NCI-H2171 (cell line): Measurements from ENCODE around the gene PCOLCE2.
A peak's percentile ranks its signal among the peaks of the same experiment; 100 is the strongest.
"Not testable (repeated sequence)": the region's sequence is repeated elsewhere in the genome, so short reads cannot be mapped to it uniquely, and the experiment has no call there.

Experiments
- DNase-seq: peaks from one replicate; lab custom pipeline; 2025; lab: John Stamatoyannopoulos, UW

PCOLCE2 gene

DNA sequence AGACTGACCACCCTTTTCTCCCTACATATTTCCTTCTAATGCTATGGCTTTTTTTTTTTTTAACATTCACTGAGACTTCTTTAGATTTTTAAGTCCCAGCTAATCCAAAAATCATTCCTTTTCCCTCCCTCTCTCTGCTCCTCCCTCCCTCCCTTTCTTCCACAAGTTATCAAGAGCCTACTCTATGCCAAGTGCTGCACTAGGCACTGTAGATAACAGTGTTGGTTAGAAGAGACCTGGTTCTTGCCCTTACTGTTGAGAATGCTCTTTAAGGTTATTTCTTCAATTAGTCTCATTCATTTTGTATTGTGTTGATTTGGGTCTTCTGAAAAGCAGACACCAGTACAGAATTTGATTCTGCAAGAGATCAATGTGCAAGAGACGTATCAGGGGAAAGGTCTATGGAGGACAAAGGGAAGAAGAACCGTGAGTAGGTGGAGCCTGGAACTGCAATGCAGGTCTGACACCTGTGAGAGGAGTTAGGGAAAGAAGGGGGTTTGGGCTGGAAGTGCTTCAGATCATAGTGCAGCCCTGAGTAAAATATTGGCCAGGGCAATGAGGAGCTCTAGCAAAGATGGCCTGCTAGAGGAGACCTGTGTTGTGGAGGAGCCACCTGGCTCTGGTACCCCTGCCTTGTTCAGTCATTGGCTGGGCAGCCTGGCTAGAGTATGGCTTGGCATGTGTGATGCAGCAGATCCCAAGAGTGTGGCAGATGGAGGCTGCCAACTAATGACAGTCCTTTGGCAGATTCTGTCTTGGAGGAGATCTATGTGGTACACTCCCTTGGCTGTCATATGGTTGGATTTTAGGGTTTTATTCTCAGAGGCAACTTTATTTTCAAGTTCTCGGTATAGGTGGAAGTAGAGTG lies 9.7 kb upstream of the PCOLCE2 start:
- DNase-seq = no peak

DNA sequence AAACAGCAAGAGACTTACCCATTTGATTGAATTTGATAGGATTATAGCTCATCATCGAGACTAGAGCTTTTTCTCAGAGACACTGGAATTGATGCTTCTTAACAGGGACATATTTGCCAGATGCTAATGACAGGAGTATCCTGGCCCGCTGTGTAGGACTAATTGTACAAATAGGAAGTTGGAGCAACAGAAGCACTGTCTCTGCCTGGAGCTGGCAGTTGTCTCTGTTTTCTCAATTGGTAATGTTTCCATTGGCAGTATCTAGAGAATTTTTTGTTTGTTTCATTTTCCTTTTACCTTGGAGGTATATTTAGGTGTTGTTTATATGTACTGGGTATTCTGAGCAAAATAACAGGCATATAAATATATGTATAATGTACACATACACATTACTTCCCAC lies 8.9 kb upstream of the PCOLCE2 start:
- no peak for DNase-seq

DNA sequence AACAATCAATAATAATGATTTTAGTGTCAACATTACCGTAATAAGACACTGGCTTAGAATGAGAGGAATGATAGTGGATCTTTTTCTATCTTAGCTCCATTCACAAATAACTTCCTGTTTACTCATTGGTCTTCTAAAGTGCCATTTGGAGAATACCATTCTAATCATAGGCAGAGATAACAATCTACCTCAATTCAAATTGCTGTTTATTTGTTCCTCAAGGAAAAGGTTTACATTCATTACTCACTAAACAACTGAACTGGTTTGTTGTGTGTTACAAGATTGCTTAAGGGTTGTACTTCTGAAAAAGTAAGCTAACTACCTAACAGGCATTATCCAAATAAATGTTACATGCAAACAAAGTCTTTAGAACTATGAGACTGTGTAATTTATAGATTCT lies 8.1 kb upstream of the PCOLCE2 start:
- DNase-seq = no peak

DNA sequence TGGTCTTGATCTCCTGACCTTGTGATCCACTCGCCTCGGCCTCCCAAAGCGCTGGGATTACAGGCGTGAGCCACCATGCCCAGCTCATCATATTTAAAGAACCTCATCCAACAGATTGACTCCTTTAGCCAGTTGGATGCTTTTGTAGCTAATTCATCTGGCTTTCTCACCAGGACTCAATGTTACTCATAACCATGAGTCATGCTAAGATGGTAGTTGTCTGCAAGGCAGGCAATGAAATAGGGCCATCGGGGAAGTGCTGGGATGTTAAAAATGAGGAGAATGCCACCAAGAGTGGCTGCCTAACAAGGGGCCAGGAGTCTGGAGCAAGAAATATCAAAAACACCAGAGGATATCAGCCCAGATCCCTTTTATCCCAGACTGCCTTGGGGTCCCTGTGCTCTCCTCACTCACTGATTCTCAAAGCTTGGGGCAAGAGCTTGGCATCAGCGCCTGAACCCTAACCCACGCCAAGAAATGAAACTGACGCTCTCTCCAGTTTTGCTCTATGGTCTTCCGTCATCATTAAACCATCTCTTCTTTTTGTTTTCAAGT lies 7.4 kb upstream of the PCOLCE2 start:
- no peak for DNase-seq

DNA sequence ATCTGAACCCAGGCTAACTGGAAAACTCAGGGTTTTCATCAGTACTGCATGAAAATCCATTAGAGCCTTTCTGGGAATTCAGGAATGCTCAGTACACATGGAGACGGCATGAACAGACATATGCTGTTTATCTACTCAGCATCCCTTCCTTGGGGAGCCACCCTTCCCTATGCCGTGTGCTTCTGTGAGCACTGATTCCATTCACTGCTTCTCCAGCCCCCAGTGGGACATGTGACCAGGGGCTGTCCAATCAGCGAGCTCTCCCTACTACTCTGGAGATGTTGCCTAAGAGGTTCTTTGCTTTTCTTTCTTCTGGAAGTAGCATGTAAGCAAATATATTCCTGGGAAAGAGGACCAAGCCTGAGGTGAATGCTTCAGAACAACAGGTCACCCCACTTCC lies 5.6 kb upstream of the PCOLCE2 start:
- peak; percentile 8 for DNase-seq

DNA sequence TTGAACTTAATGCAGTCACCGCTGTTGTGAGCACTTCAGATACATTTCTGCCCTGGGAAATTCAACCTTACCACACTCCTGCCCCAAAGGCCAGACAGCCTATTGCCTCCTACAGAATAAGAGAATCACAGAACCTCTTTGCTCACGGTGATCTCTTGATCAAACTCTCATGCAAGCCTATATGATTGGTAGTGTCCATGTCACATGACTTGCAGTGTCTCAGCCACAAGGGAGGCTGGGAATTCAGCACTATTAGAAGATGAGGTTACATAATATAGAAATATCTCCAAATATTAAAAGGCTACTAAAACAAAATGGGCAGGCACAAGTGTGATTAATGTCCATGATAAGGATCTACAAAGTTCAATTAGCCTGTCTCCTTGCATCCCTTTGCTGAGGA lies 3.8 kb upstream of the PCOLCE2 start:
- no peak for DNase-seq

DNA sequence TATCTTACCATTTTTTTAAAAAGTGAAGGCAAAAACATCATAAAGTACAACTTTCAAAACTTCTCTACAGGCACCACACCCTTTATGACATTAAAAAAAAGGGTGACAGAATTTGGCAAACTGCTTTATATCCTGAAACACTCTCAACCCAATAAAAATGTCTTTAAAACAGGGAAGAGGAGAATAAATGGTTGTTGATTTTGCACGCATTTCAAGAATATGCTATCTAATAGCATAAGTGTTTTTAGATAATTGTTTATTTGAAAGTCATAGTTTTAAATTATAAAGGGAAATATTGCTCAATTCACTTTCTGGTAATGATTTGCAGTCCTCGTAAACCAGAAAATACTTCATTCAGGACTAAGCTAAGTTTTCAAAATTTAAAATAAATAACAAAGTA lies 1.7 kb upstream of the PCOLCE2 start:
- no peak for DNase-seq

DNA sequence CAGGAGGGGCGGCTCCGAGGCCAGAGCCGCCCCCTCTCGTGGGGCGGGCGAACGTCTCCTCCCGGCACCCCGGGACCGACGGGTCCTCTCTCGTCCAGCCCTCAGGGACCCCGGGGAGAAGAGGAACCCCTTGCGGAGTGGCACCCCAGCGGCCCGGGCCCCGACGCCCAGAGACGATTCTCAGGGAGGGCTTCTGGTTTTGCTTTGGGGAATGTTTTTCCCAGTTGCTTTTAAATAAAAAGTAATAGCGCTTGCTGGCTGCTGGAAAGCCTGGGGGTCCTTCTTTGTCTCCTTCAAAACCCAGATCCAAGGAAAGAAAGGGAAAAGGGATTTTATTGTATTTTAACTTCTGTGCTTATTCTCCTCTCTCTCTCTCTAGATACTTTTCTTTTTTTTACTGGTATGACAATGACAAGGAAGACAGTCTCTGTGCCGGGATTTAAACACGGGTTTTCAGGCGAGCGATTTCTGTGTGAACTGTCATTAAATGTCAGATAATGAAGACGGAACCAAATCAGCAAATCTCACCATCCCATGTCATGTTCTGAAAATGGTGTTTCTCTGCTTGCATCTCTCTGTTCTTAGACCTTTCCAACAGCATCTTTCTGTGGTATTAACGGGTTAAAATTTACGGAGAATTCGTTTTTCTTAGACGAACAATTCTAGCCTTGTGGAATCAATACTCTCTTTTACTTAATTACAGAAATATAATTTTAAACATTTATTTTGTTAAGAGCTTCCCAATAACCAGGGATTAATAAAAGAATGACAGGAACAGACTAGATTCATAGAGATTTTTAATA lies 530 bp upstream of the PCOLCE2 start:
- DNase-seq = no peak

DNA sequence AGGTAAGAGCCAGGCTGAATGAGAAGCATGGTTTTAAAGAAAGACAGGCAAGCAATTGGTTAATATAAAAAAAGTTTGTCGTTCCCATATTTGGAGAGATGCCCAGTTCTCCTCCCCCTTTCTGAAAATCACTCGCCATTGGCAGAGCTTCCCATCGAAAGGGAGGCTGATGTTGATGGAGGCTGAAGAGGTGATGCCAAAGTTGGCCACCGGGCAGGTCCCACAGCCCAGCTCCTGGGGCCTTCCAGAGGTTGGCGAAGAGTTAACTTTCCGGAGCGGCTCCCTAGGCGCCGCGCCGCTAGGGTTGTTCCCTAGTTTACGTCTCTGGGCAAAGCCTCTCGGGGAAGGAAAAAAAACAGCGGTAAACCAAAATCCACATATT lies 793 bp downstream of the PCOLCE2 start:
- peak; percentile 81 for DNase-seq

DNA sequence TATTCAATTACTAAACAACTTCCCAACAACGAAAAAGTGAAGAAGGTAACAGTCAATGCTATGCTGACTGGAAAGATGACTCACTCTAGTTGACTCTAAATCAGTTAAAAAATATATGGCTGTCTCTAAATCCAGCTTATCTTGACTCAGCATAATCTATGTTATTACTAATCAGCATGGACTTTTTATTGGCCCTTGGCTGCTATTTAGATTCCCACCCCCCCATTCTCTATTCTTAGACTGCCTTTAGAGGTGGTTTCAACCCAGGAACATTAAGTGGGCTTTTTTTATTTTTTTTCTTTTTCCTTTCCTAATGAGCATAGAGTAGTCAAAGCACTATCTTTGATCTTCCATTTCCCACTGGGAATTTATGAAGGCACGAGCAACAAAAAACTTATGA lies 1.9 kb downstream of the PCOLCE2 start:
- DNase-seq = no peak

DNA sequence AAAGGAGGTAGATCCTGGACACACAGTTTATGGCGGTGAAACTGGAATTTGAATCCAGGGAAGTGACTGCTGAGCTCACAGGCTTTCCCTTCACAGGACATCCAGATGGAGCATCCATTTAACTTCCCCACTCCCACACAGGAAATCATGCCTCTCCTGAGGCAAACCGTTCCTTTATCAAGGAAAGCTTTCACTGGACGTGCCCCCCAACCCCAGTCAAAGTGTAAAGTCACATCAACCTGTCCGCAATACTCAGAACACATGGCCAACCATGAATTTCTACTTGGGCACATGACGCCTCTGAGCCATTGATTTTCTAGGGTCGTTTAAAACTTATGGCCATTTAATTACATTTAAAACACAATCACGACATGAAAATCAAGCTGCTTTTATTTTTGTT lies 2.9 kb downstream of the PCOLCE2 start:
- no peak for DNase-seq

DNA sequence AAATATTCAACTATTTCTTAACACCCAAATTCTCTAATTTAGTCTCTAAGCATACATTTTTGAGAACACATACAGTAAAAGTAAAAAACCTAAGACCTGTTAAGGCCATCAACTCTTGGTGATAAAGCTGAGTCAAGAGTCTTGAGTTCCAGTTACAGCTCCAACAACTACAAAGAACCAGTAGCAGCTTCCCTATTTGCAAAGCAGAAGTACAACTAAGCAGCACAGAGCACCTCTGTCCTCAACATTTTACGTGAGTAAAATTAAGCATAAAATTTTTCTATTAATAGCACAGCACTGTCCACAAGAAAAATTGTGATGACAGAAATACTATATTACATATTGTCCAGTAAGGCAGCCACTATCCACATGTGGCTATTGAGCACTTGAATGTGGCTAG lies 4.4 kb downstream of the PCOLCE2 start:
- no peak for DNase-seq

DNA sequence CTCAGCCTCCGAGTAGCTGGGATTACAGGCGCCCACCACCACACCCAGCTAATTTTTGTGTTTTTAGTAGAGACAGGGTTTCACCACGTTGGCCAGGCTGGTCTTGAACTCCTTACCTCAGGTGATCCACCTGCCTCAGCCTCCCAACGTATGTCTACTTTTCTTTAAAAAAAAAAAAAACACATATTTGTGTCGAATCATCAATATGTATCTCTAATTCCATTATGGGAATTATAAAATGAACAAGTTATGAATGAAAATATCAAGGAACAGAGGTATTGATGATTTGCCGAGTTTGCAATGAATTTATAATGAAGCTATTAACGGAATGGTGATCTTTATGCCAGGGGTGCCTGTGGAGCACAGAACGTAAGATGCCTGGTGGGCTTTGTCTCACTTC lies 5.3 kb downstream of the PCOLCE2 start:
- DNase-seq = not testable (repeated sequence)

DNA sequence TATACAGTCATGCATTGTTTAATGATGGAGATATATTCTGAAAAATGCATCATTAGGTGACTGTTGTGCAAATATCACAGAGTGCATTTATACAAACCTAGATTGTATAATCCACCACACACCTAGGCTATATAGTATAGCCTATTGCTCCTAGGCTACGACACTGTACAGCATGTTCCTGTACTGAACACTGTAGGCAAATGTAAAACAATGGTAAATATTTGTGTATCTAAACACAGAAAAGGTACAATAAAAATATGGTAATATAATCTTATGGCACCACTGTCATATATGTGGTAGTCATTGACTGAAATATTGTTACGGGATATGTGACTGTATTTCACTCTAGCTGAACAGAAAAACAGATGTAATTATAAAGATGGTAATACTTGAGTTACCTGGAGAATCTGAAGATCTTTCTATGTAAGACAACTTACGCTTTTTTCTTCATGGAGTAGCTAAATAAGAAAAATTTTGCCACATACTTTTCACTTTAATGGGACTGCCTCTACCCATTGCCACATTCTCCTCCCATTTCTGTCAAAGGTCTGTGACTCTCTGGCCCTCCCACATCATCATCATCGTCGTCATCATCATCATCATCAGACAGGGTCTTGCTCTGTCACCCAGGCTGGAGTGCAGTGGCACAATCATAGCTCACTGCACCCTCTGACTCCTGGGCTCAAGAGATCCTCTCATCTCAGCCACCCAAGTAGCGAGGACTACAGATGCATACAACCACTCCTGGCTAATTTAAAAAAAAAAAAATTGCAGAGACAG lies 7.2 kb downstream of the PCOLCE2 start:
- no peak for DNase-seq

DNA sequence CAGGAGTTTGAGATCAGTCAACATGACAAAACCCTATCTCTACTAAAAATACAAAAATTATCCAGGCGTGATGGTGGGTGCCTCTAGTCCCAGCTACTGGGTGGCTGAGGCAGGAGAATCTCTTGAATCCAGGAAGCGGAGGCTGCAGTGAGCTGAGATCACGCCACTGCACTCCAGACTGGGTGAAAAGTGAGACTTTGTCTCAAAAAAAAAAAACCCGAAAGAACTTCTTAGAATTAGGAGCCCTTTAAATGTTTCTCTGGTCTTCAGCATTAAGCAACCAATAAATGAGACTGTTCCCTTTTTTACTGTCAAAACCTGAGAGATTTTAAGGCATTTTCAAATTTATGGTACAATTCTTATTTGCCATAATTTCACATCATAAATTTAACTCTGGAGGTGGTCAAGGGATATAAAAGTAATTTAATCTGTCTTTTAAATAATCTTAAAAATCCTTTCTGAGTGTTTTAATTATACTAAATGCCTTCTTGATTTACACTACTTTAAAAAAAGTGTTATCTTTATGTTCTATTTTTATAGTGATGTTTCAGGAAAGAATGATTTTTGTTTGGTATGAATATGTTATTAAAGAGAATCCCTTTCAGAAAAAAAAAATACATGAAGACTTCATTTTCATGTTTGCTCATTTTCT lies 10.1 kb downstream of the PCOLCE2 start:
- DNase-seq = no peak

DNA sequence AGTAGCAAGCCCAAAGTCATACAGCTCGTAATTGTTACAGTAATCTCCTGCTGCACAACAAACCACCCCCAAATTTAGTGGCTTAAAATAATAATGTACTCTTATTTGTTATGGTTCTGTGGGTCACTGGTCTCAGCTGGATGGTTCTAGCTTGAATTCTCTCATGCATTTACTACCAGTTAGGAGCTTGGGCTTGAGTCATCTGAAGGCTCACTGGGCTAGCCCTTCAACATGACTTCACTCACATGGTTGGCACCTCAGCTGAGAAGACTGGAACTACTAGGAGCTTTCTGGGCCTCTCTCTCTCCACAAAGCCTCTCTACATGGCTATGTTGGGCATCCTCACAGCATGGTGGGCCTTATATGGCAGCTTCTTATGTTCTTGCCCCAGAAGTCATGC lies 12.5 kb downstream of the PCOLCE2 start:
- no peak for DNase-seq

DNA sequence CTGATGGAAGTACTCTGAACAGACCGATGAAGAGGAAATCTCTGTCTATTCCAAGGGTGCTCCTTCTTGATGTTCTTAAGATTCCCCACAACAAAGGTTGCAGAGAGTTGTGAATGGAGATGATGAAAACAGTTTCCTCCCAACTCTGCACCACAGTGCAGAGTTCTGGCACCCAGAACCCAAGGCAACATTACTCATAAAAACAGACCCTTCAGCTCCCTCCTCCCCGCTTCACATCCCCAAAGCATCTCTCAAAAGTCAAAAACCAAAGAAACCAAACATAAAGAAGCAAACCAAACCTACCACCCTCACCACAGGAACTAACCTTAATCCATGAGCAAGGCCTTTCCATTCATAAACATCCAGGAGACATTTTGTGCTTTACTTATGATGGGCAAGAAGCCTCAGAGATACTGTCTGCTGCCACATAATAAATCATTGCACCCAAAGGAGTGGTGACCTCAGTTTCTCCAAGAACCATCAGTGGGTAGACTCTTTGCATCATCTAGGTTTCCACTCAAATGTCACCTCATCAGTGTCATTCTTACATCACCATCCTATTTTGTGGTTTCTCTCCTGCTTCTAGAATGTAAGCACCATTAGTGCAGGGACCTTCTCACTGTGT lies 13.2 kb downstream of the PCOLCE2 start:
- DNase-seq = no peak

DNA sequence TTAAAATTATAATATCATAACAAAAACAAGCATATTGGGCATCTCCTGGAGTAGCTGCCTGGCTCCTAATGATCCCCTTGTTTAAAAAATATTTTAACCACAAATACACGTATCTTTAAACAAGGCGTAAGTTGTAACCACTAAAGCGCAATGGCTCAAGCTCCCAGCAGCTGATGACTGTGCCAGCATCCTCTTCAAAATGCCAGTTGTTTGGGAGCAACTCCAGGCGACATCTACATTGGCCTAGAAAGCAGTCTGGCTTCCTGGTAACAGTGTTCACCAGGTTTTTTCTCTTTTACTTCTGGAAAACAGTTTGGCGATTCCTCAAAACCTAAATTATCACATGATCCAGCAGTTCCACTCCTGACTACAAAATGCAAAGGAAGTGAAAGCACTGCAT lies 13.8 kb downstream of the PCOLCE2 start:
- DNase-seq = no peak

DNA sequence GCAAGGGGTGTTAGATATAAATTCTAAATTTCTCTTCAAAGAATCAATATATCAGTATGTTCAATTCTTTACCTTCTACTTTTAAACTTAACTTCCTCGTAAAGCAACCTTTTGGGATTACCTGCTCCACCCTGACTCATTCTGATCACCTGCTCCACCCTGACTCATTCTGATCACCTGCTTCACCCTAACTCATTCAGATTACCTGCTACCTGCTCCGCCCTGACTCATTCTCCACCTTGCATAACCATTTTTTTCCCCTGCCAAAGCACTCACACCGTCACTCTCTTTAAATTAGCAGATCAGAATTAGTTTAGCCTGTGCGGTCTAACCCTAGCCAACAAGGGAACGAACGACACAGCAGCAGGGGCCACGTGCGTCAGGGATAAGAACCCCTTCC lies 20.5 kb downstream of the PCOLCE2 start:
- DNase-seq = not testable (repeated sequence)

DNA sequence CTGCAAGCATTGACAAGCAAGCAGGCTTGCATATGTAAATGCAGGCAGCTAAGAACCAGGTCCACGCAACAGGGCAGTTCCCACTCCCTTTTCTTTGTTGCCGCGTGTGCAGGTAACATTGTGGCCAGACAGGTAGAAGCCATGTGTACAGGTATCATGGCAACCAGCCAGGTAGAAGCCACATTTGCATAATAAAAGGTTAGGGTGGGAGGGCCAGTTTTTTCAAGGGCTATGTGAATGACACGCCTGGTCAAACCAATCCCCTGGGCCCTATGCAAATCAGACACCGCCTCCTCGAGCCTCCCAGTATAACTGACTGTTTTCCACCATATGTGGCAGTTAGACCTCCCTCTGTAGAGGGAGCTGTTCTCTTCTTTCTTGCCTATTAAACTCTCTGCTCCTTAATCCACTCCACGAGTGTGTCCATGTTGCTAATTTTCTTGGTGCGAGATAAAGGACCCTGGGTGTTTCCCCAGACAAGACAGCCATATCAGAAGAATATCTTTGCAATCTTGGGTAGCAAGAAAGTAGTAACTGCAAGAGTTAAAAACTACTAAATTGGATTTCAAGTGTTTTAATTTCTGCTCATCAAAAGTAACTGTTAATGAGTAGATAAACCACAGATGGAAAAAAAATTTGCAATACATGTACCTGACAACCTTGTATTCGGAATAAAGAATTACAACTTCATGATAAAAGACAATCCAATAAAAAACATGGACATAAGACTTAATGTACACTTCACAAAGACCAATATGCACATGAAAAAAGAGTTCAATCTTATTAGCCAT lies 21.8 kb downstream of the PCOLCE2 start:
- peak; percentile 83 for DNase-seq
